Astrocyte (in vitro differentiated cells and primary cell): Measurements from ENCODE around the gene TMCC1. TPM values are rescaled to one million over a fixed set of nuclear protein-coding genes. Genes with fewer than 3 reads are reported as not detected.

ENCODE experiments used
- DNase-seq: peaks from one replicate; pipeline ENCODE4 v3.0.0-alpha.2; 2010; ENCODE audit warnings: low read depth
- FAIRE-seq: peaks from 2 replicates; lab custom pipeline; 2011; peaks lifted over from hg19 to GRCh38; lab: Jason Lieb, UNC
- H2AFZ ChIP-seq: 2 replicates; pipeline ENCODE4 v1.6.0; 2012; ENCODE audit warnings: low read depth, low read length, inconsistent platforms
- H3K27ac ChIP-seq: 2 replicates; pipeline ENCODE4 v1.5.1; 2011; ENCODE audit warnings: low read depth, low read length, inconsistent platforms
- H3K27me3 ChIP-seq: 2 replicates; pipeline ENCODE4 v1.6.0; 2011; ENCODE audit warnings: low read length, inconsistent platforms; ENCODE audit not compliant: insufficient read depth
- H3K36me3 ChIP-seq: 2 replicates; pipeline ENCODE4 v1.5.1; 2011; ENCODE audit warnings: low read length, inconsistent platforms; ENCODE audit not compliant: insufficient read depth
- H3K4me1 ChIP-seq: 2 replicates; pipeline ENCODE4 v1.5.1; 2011; ENCODE audit warnings: low read length, inconsistent platforms; ENCODE audit not compliant: insufficient read depth
- H3K4me2 ChIP-seq: 2 replicates; pipeline ENCODE4 v1.6.0; 2012; ENCODE audit warnings: low read length, inconsistent platforms
- H3K4me3 ChIP-seq: 2 replicates; pipeline ENCODE4 v1.5.1; 2011; ENCODE audit warnings: low read depth, mild to moderate bottlenecking, low read length, inconsistent platforms; ENCODE audit not compliant: insufficient read depth
- H3K79me2 ChIP-seq: 2 replicates; pipeline ENCODE4 v1.6.0; 2012; ENCODE audit warnings: mild to moderate bottlenecking, low read length, inconsistent platforms; ENCODE audit not compliant: insufficient read depth
- H3K9ac ChIP-seq: 2 replicates; pipeline ENCODE4 v1.6.0; 2012; ENCODE audit warnings: mild to moderate bottlenecking, low read length, inconsistent platforms
- H3K9me3 ChIP-seq: 2 replicates; pipeline ENCODE4 v1.5.1; 2012; ENCODE audit warnings: low read depth, mild to moderate bottlenecking, low read length, inconsistent platforms; ENCODE audit not compliant: insufficient read depth
- H4K20me1 ChIP-seq: 2 replicates; pipeline ENCODE4 v1.6.0; 2012; ENCODE audit warnings: low read length, inconsistent platforms; ENCODE audit not compliant: insufficient read depth
- H3K27ac Mint-ChIP-seq: one replicate; pipeline ENCODE4 v1.8.0; 2021; ENCODE audit warnings: mild to moderate bottlenecking, mixed read lengths; ENCODE audit not compliant: unreplicated experiment
- H3K27me3 Mint-ChIP-seq: one replicate; pipeline ENCODE4 v1.8.0; 2021; ENCODE audit warnings: low read depth, mixed read lengths; ENCODE audit not compliant: unreplicated experiment
- H3K36me3 Mint-ChIP-seq: one replicate; pipeline ENCODE4 v1.8.0; 2021; ENCODE audit warnings: low read depth, mixed read lengths; ENCODE audit not compliant: unreplicated experiment
- H3K4me1 Mint-ChIP-seq: one replicate; pipeline ENCODE4 v1.8.0; 2021; ENCODE audit warnings: low read depth, mixed read lengths; ENCODE audit not compliant: unreplicated experiment
- H3K4me3 Mint-ChIP-seq: one replicate; pipeline ENCODE4 v1.8.0; 2021; ENCODE audit warnings: mild to moderate bottlenecking, moderate library complexity, mixed read lengths; ENCODE audit not compliant: unreplicated experiment
- H3K9me3 Mint-ChIP-seq: one replicate; pipeline ENCODE4 v1.8.0; 2021; ENCODE audit warnings: mild to moderate bottlenecking, mixed read lengths; ENCODE audit not compliant: unreplicated experiment
- EZH2 ChIP-seq: IDR thresholded peaks from 2 replicates; pipeline ENCODE4 v1.6.1; 2012; ENCODE audit warnings: mild to moderate bottlenecking, low read length, inconsistent platforms; ENCODE audit not compliant: insufficient read depth
- total RNA-seq: library from RNA; stranded (reverse); gene quantifications from 2 replicates; pipeline ENCODE4 v1.2.1, GENCODE V29; 2021
- TF ChIP-seq, protein P1 (sequence below): IDR thresholded peaks from 2 replicates; pipeline ENCODE4 v1.5.1; 2011; ENCODE audit warnings: low read depth, mild to moderate bottlenecking, inconsistent platforms, low read length, moderate library complexity; ENCODE audit not compliant: insufficient read depth

TMCC1 gene
- total RNA-seq, 1 donor from 2014 or later = 37.9 TPM

DNA sequence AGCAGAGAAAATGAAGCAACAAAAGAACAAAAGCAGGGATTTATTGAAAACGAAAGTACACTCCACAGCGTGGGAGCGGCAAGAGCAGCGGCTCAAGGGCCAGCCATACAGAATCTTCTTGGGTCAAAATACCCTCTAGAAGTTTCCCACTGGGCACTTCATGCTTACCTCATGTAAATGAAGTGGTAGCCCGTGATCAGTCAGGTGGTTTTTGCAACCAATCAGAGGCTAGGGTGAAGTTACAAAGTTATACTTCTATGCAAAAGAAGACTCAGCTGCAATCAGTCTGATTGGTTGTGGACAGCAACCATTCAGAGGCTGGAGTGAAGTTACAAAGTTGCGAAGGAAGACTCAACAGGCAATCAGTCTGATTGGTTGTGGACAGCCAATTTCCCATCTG lies 43.2 kb upstream of the TMCC1 start:
- Histone ChIP-seq H3K36me3 (no peaks in the 10 kb centered on the region), H3K27ac (peak overlapping the region; percentile 17), H3K4me1 (no peaks in the 10 kb centered on the region), H3K79me2 (no peaks in the 10 kb centered on the region), H2AFZ (peak overlapping the region; percentile 64), H3K9ac (peak overlapping the region; percentile 58), H3K9me3 (no peaks in the 10 kb centered on the region), H3K4me2 (peak overlapping the region; percentile 86), H3K4me3 (peak overlapping the region; percentile 60), H4K20me1 (no peaks in the 10 kb centered on the region), H3K27me3 (peaks cover 11% of the 10 kb centered on the region)
- Mint-ChIP-seq H3K27me3 (peaks cover 15% of the 10 kb centered on the region), H3K4me1 (no peaks in the 10 kb centered on the region), H3K36me3 (no peaks in the 10 kb centered on the region), H3K9me3 (peaks cover 2% of the 10 kb centered on the region), H3K4me3 (no peak overlapping the region), H3K27ac (no peak overlapping the region)
- TF ChIP-seq, protein P1, sequence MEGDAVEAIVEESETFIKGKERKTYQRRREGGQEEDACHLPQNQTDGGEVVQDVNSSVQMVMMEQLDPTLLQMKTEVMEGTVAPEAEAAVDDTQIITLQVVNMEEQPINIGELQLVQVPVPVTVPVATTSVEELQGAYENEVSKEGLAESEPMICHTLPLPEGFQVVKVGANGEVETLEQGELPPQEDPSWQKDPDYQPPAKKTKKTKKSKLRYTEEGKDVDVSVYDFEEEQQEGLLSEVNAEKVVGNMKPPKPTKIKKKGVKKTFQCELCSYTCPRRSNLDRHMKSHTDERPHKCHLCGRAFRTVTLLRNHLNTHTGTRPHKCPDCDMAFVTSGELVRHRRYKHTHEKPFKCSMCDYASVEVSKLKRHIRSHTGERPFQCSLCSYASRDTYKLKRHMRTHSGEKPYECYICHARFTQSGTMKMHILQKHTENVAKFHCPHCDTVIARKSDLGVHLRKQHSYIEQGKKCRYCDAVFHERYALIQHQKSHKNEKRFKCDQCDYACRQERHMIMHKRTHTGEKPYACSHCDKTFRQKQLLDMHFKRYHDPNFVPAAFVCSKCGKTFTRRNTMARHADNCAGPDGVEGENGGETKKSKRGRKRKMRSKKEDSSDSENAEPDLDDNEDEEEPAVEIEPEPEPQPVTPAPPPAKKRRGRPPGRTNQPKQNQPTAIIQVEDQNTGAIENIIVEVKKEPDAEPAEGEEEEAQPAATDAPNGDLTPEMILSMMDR = no peak
- no peak for TF ChIP-seq EZH2
- peak; percentile 90 for DNase-seq
- FAIRE-seq = no peak

DNA sequence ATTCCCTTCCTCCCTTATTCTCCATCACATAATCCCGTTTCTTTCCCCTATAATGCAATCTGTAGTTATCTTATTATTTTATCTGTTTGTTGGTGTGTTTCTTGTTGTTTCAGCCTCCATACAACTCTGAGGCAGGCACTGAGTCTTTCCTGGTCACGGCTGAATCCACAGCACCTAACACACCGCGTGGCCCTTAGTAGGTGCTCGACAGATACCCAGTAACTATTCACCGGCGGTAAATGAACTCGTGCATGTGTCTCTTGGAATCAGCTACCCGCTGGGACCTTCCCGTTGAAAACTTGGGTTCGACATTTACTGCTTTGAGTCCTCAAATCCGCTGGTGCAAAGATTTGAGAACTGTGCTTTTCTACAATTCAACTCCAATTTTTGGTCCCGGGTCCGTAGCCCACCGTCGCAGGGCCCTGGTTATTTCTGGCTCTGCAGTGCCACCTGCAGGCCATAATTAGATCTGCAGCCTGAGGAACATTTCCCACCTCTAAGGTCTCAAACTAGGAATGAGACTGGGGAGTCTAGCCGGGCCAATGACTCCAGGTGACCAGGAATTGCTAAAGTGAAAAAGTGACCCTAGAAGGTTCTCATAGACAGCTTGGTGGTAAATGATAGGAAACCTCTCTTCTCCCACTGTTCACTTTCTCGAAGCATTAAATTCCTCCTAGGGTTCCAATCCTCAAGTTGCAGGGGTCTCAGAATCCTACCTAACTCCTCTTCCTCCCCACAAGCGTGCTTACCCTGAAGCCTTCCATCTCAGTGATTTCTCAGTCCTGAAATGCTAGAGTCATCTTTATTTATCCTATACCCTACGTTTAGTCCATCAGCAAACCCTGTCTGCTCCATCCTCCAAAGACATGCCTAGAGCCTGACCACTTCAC lies 41.0 kb upstream of the TMCC1 start:
- Histone ChIP-seq H3K27me3 (peaks cover 17% of the 10 kb centered on the region), H3K9me3 (peaks cover 8% of the 10 kb centered on the region), H3K4me2 (peak overlapping the region; percentile 65), H3K9ac (no peak overlapping the region), H2AFZ (peak overlapping the region; percentile 13), H3K27ac (no peak overlapping the region), H4K20me1 (no peaks in the 10 kb centered on the region), H3K4me3 (no peak overlapping the region), H3K79me2 (no peaks in the 10 kb centered on the region), H3K36me3 (no peaks in the 10 kb centered on the region), H3K4me1 (no peaks in the 10 kb centered on the region)
- Mint-ChIP-seq H3K36me3 (no peaks in the 10 kb centered on the region), H3K27me3 (peaks cover 9% of the 10 kb centered on the region), H3K4me3 (no peak overlapping the region), H3K4me1 (no peaks in the 10 kb centered on the region), H3K9me3 (peaks cover 8% of the 10 kb centered on the region), H3K27ac (no peak overlapping the region)
- no peak for TF ChIP-seq EZH2
- TF ChIP-seq, protein P1 = peak; percentile 88
- FAIRE-seq = peak; percentile 5
- no peak for DNase-seq

DNA sequence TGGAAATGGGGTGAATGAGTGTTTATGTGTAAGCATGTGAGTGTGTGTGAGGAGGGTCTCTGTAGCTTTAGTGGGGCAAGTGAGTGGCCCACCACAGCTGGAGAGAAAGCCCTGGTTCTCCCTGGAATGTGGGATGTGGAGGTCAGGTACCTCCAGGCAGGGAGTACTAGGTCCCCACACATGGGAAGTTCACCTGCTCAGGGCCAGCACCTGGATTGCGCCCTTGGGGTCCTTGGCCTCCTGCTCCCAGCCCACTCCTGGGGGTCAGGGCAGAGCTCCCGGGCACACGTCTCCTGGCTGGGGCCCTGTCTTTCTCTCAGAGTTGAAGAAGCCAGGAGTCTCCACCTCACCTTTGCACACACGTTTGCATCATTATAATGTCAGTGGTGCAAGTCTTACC lies 40.0 kb upstream of the TMCC1 start:
- H3K27ac ChIP-seq = no peak overlapping the region
- no peaks in the 10 kb centered on the region for H3K36me3 ChIP-seq
- Mint-ChIP-seq H3K4me3 (no peak overlapping the region), H3K27ac (no peak overlapping the region), H3K36me3 (no peaks in the 10 kb centered on the region), H3K9me3 (peaks cover 11% of the 10 kb centered on the region), H3K27me3 (peaks cover 6% of the 10 kb centered on the region), H3K4me1 (no peaks in the 10 kb centered on the region)
- H3K4me1 ChIP-seq = no peaks in the 10 kb centered on the region
- H3K4me2 ChIP-seq = no peak overlapping the region
- FAIRE-seq (no peak), DNase-seq (no peak)
- H3K9me3 ChIP-seq = peaks cover 11% of the 10 kb centered on the region
- TF ChIP-seq EZH2 = no peak
- TF ChIP-seq, protein P1 = no peak
- no peak overlapping the region for H3K9ac ChIP-seq
- H3K79me2 ChIP-seq = no peaks in the 10 kb centered on the region
- no peak overlapping the region for H3K4me3 ChIP-seq
- no peaks in the 10 kb centered on the region for H4K20me1 ChIP-seq
- peaks cover 17% of the 10 kb centered on the region for H3K27me3 ChIP-seq
- H2AFZ ChIP-seq = no peak overlapping the region
